Measurements from ENCODE around the gene AMD1.

DNA sequence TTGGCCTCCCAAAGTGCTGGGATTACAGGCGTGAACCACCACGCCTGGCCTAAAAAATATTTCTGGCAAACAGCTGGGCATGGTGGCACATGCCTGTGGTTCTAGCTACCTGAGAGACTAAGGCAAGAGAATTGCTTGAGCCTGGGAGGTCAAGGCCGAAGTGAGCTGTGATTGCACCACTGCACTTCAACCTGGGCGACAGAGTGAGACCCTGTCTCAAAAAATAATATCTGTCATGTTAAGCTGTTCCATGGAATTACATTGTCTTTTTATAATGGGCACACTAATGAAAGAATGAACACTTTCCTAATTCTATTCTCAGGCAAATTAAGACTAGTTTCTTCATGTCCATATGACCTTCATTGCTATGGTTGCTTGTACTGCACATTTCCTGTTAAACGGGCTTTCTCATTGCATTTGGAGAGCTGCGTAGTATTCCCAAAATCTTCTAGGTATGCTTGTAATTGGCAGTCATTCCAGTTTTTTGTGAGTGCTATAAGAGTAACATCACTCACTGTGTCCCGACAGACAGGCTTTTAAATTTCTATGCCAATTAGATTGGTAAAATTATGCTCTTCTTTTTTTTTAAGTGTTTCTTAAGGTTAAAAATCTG lies 12.1 kb downstream of the AMD1 start:
- TF ChIP-seq, protein P1, sequence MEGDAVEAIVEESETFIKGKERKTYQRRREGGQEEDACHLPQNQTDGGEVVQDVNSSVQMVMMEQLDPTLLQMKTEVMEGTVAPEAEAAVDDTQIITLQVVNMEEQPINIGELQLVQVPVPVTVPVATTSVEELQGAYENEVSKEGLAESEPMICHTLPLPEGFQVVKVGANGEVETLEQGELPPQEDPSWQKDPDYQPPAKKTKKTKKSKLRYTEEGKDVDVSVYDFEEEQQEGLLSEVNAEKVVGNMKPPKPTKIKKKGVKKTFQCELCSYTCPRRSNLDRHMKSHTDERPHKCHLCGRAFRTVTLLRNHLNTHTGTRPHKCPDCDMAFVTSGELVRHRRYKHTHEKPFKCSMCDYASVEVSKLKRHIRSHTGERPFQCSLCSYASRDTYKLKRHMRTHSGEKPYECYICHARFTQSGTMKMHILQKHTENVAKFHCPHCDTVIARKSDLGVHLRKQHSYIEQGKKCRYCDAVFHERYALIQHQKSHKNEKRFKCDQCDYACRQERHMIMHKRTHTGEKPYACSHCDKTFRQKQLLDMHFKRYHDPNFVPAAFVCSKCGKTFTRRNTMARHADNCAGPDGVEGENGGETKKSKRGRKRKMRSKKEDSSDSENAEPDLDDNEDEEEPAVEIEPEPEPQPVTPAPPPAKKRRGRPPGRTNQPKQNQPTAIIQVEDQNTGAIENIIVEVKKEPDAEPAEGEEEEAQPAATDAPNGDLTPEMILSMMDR (IDR thresholded peaks at IDR 0.05) = no peak
- TF ChIP-seq POLR2A (IDR thresholded peaks at IDR 0.05) = no peak

Measured in right lobe of liver (tissue), 4 donors.